Right lobe of liver (tissue), 4 donors: Measurements from ENCODE around the gene STK32B.

Source experiments
- CTCF ChIP-seq, 4 donors: fragments of 200-600 bp in 3 of 4; fragments of 450-650 bp in 1 of 4; IDR thresholded peaks; one replicate each; pipeline versions ENCODE4 v1.5.1 to v1.8.0; 2016 to 2022; ENCODE audit warnings: antibody characterized with exemption in 4 of 4, mild to moderate bottlenecking in 2 of 4
- POLR2A ChIP-seq: fragments of 450-650 bp; IDR thresholded peaks from one replicate; pipeline ENCODE4 v1.6.1; 2017; ENCODE audit warnings: antibody characterized with exemption, mild to moderate bottlenecking
- donor health status: DM: no; HTN: no; CAD: no.
- donor health status: DM: no; HTN: no; CAD: no.
- donor health status: DM: no; HTN: yes; CAD: no.

- TF ChIP-seq CTCF (IDR thresholded peaks at IDR 0.05) = no peak
- TF ChIP-seq POLR2A = no peak
Observed at GRCh38 chr4:5365071-5366008, 314.1 kb downstream of the STK32B start.
